ENCODE results near the gene RPL28. TPM values are rescaled to one million over a fixed set of nuclear protein-coding genes. Genes with fewer than 3 reads are reported as not detected.
"Not testable (repeated sequence)": the region's sequence is repeated elsewhere in the genome, so short reads cannot be mapped to it uniquely, and the experiment has no call there.

Gene RPL28
- total RNA-seq, 2 experiments from 2014 or later, result 2,751 to 4,078 TPM

DNA sequence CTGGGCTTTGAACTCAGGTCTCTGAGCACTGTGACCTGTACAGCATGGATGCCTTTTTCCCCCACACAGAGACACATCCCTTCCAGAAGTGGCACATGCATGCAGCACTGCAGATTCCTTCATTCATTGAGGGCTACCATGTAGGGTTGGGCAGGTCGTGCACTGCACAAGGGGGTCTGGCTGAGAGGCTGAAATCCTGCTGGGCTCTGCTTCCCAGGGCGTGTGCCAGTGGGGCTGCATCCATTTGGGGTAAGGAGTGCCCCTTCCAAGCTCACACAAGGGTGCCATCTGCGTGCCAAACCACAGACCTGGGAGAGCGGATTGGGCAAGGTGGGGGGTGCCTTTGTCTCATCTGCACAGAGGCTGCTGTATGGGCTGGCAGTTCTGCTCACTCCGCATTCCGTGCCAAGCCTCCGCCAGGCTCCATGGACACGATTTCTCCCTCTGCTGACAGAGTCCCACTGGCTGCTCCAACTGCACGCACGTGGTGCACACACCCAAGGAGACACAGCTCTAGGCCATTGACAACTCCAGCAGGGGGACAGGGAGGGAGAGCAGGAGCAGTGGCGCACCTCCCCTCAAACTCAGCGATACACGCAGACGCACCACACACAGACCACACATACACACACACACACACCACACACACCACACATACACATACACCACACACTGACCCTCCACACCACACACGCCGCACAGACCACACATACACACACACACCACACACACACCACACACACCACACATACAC is 61.9 kb downstream of the RPL28 start:
- intact Hi-C loops (cut with DNase I, micrococcal nuclease), result no loop called here
- no peak overlapping the region for H3K27ac Mint-ChIP-seq
- ChIA-PET POLR2A (no interaction called here), CTCF (interaction anchor here (0.6 kb wide), 1 partner anchor 232 kb away, joined by 3 read pairs; no protein-coding TSS in a partner anchor)
- H3K36me3 Mint-ChIP-seq (ENCODE audit: low read depth), result no peaks in the 10 kb centered on the region
- peaks cover 6% of the 10 kb centered on the region for H3K4me1 Mint-ChIP-seq
- no peaks in the 10 kb centered on the region for H3K9me3 Mint-ChIP-seq (ENCODE audit: low read depth)
- peaks cover 46% of the 10 kb centered on the region for H3K27me3 Mint-ChIP-seq
- ATAC-seq, result peak; percentile 42
- DNase-seq, result no peak
- no peak overlapping the region for H3K4me3 Mint-ChIP-seq

DNA sequence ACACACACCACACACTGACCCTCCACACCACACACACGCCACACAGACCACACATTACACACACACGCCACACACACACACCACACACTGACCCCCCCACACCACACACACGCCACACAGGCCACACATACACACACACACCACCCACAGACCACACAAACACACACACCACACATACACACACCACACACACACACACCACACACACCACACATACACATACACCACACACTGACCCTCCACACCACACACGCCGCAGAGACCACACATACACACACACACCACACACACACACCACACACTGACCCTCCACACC is 62.4 kb downstream of the RPL28 start:
- H3K4me3 Mint-ChIP-seq; H3K27ac Mint-ChIP-seq; H3K4me1 Mint-ChIP-seq; H3K9me3 Mint-ChIP-seq (ENCODE audit: low read depth); H3K36me3 Mint-ChIP-seq (ENCODE audit: low read depth); POLR2A ChIA-PET; intact Hi-C loops (cut with DNase I, micrococcal nuclease); CTCF ChIA-PET; ATAC-seq; DNase-seq: not testable (repeated sequence)
- H3K27me3 Mint-ChIP-seq, result peaks cover 43% of the 10 kb centered on the region

DNA sequence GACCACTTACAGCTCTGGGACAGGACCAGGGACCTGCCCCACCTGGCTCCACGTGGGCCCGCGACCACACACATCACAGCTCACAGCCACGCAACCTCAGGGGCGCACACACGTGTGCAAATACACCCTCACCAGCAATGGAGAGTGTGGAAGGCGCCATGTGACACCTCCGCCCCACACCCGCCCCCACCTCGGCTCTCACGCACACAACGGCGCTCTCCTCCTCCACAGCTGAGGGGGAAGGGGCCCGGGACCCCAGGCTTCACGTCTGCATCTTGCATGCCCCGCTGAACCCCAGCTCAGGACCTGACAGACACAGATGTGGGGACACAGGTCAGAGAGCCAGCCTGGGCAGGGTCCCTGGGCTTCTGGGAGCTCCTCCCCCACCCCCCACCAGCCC is 63.7 kb downstream of the RPL28 start:
- intact Hi-C loops (cut with DNase I, micrococcal nuclease), result no loop called here
- H3K4me3 Mint-ChIP-seq, result no peak overlapping the region
- H3K27me3 Mint-ChIP-seq, result peaks cover 36% of the 10 kb centered on the region
- no peak overlapping the region for H3K27ac Mint-ChIP-seq
- POLR2A ChIA-PET, result no interaction called here
- DNase-seq (no peak), ATAC-seq (no peak)
- CTCF ChIA-PET, result no interaction called here
- H3K4me1 Mint-ChIP-seq, result peaks cover 8% of the 10 kb centered on the region
- H3K36me3 Mint-ChIP-seq (ENCODE audit: low read depth), result no peaks in the 10 kb centered on the region
- H3K9me3 Mint-ChIP-seq (ENCODE audit: low read depth), result no peaks in the 10 kb centered on the region

DNA sequence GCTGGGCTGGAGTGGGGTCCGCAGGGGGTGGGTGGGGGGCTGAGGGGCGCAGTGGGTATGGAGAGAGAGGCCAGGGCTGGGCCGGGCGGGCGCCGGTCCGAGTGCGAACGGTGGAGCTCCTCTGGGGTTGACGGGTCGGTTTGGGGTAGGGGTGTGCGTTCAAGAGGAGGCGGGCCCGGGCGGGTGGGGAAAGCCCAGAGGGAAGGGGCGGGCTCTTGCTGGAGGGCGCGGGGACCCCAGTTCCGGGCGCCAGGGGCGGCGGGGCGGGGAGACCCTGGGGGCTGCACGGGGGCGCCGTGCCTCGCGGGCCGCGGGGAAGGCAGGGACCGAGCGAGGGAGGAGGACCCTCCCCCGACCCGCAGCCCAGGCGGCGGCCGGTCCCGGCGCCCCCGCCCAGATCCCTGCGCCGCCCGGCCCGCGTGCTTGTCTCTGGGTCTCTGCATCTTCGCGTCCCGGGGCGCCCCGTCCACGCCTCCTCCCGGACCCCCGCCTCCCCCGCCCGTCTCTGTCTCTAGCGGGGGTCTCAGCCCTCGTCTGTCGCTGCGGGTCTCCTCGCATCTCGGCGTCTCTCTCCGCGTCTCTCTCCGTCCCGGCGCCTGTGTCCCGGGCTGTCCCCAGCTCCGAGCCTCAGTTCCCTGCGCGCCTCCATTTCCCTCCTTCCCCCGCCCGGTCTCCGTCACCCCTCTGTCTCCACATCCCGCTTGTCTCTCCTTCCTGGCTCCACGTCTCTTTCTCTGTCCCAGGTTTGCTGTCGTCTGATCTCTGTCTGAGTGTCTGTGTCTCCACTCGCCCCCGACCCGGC is 65.6 kb downstream of the RPL28 start:
- ChIA-PET POLR2A (interaction anchor here (0.7 kb wide), 1 partner anchor 32 kb away, joined by 4 read pairs; no protein-coding TSS in a partner anchor), CTCF (interaction anchor here (0.7 kb wide), 1 partner anchor 32 kb away, joined by 3 read pairs; no protein-coding TSS in a partner anchor)
- Mint-ChIP-seq H3K27ac (no peak overlapping the region), H3K4me3 (peak overlapping the region; percentile 19), H3K4me1 (peaks cover 8% of the 10 kb centered on the region), H3K36me3 (ENCODE audit: low read depth) (peaks cover 3% of the 10 kb centered on the region), H3K27me3 (peaks cover 21% of the 10 kb centered on the region), H3K9me3 (ENCODE audit: low read depth) (no peaks in the 10 kb centered on the region)
- DNase-seq (no peak), ATAC-seq (no peak)
- intact Hi-C loops (cut with DNase I, micrococcal nuclease), result loop anchor here in 1 of 2 experiments (5.0 kb wide), 1 partner anchor 44 kb away; the partner anchor contains the start of gene UBE2S

DNA sequence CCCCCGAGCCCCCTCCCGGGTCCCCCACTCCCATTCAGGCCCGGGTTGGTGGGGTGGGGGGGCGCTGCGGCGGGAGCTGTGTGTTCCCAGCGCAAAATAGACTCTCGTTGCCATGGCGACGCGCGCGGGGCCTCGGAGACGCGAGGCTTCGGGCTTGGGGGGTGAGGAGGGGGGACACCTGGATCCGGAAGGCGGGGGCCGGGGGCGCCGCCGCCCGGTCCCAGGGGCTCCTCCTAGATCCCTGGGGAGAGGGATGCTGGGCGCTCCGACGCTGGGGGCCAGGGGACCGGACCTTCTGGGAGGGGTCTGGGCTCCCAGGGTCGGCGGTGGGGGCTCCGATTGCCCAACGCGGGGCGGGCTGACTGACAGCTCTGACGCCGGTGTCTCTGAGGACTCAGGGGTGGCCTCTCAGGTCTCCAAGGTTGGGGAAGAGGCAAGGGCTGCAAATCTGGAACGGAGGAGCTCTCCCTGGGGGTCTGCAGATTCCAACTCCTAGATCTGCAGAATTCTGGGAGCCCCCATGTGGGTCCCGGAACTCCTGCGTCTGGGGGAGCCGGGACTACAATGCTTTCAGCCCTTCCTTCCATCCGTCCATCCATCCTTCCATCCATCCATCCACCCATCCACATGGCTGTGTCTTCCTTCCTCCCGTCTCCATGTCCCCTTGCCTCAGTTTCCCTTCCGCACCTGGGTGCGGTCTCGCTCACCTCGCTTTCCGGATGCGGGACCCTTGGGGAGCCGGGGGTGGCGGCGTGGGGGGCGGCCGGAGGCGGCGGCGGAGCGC is 66.4 kb downstream of the RPL28 start:
- peaks cover 3% of the 10 kb centered on the region for H3K36me3 Mint-ChIP-seq (ENCODE audit: low read depth)
- H3K27ac Mint-ChIP-seq, result no peak overlapping the region
- POLR2A ChIA-PET, result no interaction called here
- no peak overlapping the region for H3K4me3 Mint-ChIP-seq
- peaks cover 8% of the 10 kb centered on the region for H3K4me1 Mint-ChIP-seq
- intact Hi-C loops (cut with DNase I, micrococcal nuclease), result loop anchor here in 1 of 2 experiments (5.0 kb wide), 1 partner anchor 45 kb away; the partner anchor contains the start of gene UBE2S
- DNase-seq, result no peak
- ATAC-seq, result no peak
- CTCF ChIA-PET, result interaction anchor here (0.7 kb wide), 1 partner anchor 32 kb away, joined by 3 read pairs; no protein-coding TSS in a partner anchor
- no peaks in the 10 kb centered on the region for H3K9me3 Mint-ChIP-seq (ENCODE audit: low read depth)
- peaks cover 20% of the 10 kb centered on the region for H3K27me3 Mint-ChIP-seq

Other genes with a start within 250 kb of the RPL28 start
- gene TNNT1, start 236.7 kb upstream of the RPL28 start, total RNA-seq, result under 1 TPM; 0.47 to 0.50 TPM
- under 1 TPM in 1 of 2 experiments, not detected in 1; 0.32 TPM for gene TNNI3, start 228.2 kb upstream of the RPL28 start, total RNA-seq
- under 1 TPM; 0.53 to 0.72 TPM for gene DNAAF3, start 219.3 kb upstream of the RPL28 start, total RNA-seq
- gene SYT5, start 205.6 kb upstream of the RPL28 start, total RNA-seq, result under 1 TPM in 1 of 2 experiments, not detected in 1; 0.37 TPM
- not detected for gene PTPRH, start 176.4 kb upstream of the RPL28 start, total RNA-seq
- 1 to 10 TPM; 4.9 to 9.0 TPM for gene TMEM86B, start 157.2 kb upstream of the RPL28 start, total RNA-seq
- gene PPP6R1, start 126.9 kb upstream of the RPL28 start, total RNA-seq, result 100 to 1,000 TPM; 177 to 201 TPM
- 10 to 100 TPM; 41.1 to 45.2 TPM for gene HSPBP1, start 105.8 kb upstream of the RPL28 start, total RNA-seq
- 1 to 10 TPM; 4.1 to 4.5 TPM for gene BRSK1, start 101.9 kb upstream of the RPL28 start, total RNA-seq
- gene TMEM150B, start 60.6 kb upstream of the RPL28 start, total RNA-seq, result not detected
- 10 to 100 TPM; 27.5 to 32.3 TPM for gene KMT5C, start 46.1 kb upstream of the RPL28 start, total RNA-seq
- gene COX6B2, start 31.2 kb upstream of the RPL28 start, total RNA-seq, result under 1 TPM; 0.14 to 0.30 TPM
- gene GARIN5B, start 22.7 kb upstream of the RPL28 start, total RNA-seq, result not detected
- under 1 TPM; 0.09 to 0.18 TPM for gene IL11, start 15.5 kb upstream of the RPL28 start, total RNA-seq
- not detected for gene TMEM190, start 9.1 kb upstream of the RPL28 start, total RNA-seq
- gene TMEM238, start 1.6 kb upstream of the RPL28 start, total RNA-seq, result 1 to 10 TPM; 5.9 to 6.3 TPM
- 100 to 1,000 TPM; 228 to 342 TPM for gene UBE2S, start 21.9 kb downstream of the RPL28 start, total RNA-seq
- gene SHISA7, start 57.4 kb downstream of the RPL28 start, total RNA-seq, result not detected
- 10 to 100 TPM; 24.3 to 28.0 TPM for gene ISOC2, start 75.7 kb downstream of the RPL28 start, total RNA-seq
- not detected for gene C19orf85, start 78.8 kb downstream of the RPL28 start, total RNA-seq
- 1 to 10 TPM; 5.6 to 6.8 TPM for gene ZNF628, start 90.7 kb downstream of the RPL28 start, total RNA-seq
- gene NAT14, start 99.3 kb downstream of the RPL28 start, total RNA-seq, result 10 to 100 TPM in 1 of 2 experiments, 1 to 10 TPM in 1; 8.2 to 14.8 TPM
- gene SSC5D, start 102.5 kb downstream of the RPL28 start, total RNA-seq, result under 1 TPM; 0.32 to 0.34 TPM
- gene SBK2, start 151.2 kb downstream of the RPL28 start, total RNA-seq, result not detected
- gene SBK3, start 159.6 kb downstream of the RPL28 start, total RNA-seq, result not detected
- gene ZNF579, start 194.9 kb downstream of the RPL28 start, total RNA-seq, result 1 to 10 TPM; 7.2 to 7.5 TPM
- gene FIZ1, start 213.6 kb downstream of the RPL28 start, total RNA-seq, result 10 to 100 TPM; 13.6 to 14.7 TPM
- 10 to 100 TPM; 16.2 to 18.6 TPM for gene ZNF524, start 214.4 kb downstream of the RPL28 start, total RNA-seq
- 10 to 100 TPM; 11.4 to 12.1 TPM for gene ZNF865, start 219.7 kb downstream of the RPL28 start, total RNA-seq
- 1 to 10 TPM; 3.2 to 4.3 TPM for gene ZNF784, start 238.6 kb downstream of the RPL28 start, total RNA-seq

All from activated CD4-positive, alpha-beta T cell treated with anti-CD3 and anti-CD28 coated beads for 36 hours (primary cell).